ENCODE results near the gene WARS2.

The WARS2 gene

DNA sequence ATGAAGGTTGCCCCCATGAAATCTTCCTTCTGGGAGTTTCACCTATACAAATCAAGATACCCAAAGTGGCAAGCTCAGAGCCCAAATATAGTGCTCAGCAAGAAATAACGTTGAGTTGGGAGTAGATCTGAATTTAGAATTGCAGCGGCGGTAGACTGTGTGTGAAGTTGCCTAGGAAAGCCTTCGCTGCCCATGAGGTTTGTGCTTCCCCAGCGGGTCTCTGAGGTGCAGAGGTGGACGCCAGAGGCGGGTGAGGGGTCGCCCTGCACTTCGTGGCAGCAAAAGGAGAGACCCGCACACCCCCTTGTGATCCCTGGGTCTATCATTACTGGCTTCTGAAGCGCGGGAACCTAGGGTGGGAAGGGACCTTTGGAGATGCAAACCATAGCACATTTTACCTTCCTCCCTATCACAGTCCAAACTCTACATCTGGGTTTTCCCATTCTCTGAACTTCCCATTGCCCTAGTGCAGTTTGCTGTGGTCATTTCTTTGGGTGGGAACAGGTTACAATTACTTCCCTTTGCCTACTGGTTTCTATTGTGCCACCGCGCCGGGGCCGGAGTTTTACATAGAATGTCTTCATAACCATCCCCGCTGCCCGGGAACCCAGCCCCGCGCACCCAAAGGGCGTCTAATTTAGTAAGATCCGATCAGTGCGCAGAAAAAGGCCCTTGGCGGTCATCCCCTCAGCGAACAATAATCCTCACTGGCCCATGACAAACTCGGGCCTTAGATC, 157.5 kb downstream of the WARS2 start:
- TF ChIP-seq, protein P1, sequence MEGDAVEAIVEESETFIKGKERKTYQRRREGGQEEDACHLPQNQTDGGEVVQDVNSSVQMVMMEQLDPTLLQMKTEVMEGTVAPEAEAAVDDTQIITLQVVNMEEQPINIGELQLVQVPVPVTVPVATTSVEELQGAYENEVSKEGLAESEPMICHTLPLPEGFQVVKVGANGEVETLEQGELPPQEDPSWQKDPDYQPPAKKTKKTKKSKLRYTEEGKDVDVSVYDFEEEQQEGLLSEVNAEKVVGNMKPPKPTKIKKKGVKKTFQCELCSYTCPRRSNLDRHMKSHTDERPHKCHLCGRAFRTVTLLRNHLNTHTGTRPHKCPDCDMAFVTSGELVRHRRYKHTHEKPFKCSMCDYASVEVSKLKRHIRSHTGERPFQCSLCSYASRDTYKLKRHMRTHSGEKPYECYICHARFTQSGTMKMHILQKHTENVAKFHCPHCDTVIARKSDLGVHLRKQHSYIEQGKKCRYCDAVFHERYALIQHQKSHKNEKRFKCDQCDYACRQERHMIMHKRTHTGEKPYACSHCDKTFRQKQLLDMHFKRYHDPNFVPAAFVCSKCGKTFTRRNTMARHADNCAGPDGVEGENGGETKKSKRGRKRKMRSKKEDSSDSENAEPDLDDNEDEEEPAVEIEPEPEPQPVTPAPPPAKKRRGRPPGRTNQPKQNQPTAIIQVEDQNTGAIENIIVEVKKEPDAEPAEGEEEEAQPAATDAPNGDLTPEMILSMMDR (conservative IDR thresholded peaks at IDR 0.05; ENCODE audit: low read depth, low read length) = no peak
- no peak for DNase-seq (ENCODE audit: low read depth)
- no peak overlapping the region for H3K4me3 ChIP-seq (ENCODE audit: low read length)

DNA sequence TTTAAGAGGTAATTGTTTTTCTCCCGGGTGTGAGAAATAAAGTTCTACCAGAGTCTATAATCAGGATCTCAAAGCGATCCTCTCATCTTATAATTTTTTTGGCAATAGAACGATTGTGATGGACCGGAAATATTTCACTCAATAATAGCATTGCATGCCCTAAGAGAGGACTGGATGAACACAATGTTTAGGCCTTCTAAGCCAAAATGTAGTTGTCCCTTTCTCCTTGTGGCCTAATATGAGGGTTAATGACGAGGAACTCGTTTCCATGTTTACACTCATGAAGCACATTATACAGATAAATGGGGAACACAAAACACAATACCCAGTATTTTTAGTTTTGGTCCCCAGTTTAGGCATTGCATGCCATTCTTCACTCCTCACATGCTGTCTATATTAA, 158.2 kb downstream of the WARS2 start:
- DNase-seq (ENCODE audit: low read depth) = no peak
- no peak overlapping the region for H3K4me3 ChIP-seq (ENCODE audit: low read length)
- TF ChIP-seq, protein P1 (conservative IDR thresholded peaks at IDR 0.05; ENCODE audit: low read depth, low read length) = no peak

DNA sequence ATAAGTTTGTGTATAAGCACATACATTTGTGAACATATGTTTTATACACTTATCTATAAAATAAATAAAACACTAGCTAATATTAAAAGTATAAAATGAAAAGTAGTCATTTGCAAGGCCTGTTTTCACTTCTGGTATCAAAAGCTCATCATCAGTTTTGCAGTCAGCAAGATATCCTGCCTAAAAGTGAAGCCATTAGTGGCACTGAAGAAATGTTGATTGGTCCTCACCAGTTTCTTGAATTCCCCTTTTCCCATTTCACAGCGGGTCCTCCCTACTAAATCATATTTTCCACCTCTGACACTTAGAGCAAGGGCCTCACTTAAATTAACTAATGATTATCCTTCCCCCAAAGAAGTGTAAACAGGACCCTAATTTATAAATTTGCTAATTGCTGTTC, 159.0 kb downstream of the WARS2 start:
- H3K4me3 ChIP-seq (ENCODE audit: low read length) = no peak overlapping the region
- no peak for DNase-seq (ENCODE audit: low read depth)
- TF ChIP-seq, protein P1 (conservative IDR thresholded peaks at IDR 0.05; ENCODE audit: low read depth, low read length) = no peak

All from retinal pigment epithelial cell (primary cell).